ENCODE measurements around the gene OGDH.

The OGDH gene

GRCh38 chr7:44622342-44623151 is 16.1 kb downstream of the OGDH start:
- Mint-ChIP-seq H3K9me3 (no peaks in the 10 kb centered on the region), H3K4me1 (peaks cover 68% of the 10 kb centered on the region), H3K4me3 (peak overlapping the region; percentile 40), H3K36me3 (peaks cover 25% of the 10 kb centered on the region), H3K27me3 (no peaks in the 10 kb centered on the region), H3K27ac (peak overlapping the region; percentile 83)
- ATAC-seq: peak; percentile 83

- H3K27me3 Mint-ChIP-seq: no peaks in the 10 kb centered on the region
- no peaks in the 10 kb centered on the region for H3K9me3 Mint-ChIP-seq
- H3K27ac Mint-ChIP-seq: peak overlapping the region; percentile 83
- no peak overlapping the region for H3K4me3 Mint-ChIP-seq
- no peak for ATAC-seq
- H3K4me1 Mint-ChIP-seq: peaks cover 59% of the 10 kb centered on the region
- H3K36me3 Mint-ChIP-seq: peaks cover 22% of the 10 kb centered on the region
Measured at GRCh38 chr7:44624318-44624717, 17.9 kb downstream of the OGDH start.

GRCh38 chr7:44625526-44626471 is 19.4 kb downstream of the OGDH start:
- Mint-ChIP-seq H3K4me3 (no peak overlapping the region), H3K36me3 (peaks cover 32% of the 10 kb centered on the region), H3K27me3 (no peaks in the 10 kb centered on the region), H3K4me1 (peaks cover 64% of the 10 kb centered on the region), H3K9me3 (no peaks in the 10 kb centered on the region), H3K27ac (peak overlapping the region; percentile 83)
- ATAC-seq: no peak

GRCh38 chr7:44626620-44627019 is 20.2 kb downstream of the OGDH start:
- Mint-ChIP-seq H3K9me3 (no peaks in the 10 kb centered on the region), H3K4me3 (no peak overlapping the region), H3K4me1 (peaks cover 64% of the 10 kb centered on the region), H3K27me3 (no peaks in the 10 kb centered on the region), H3K36me3 (peaks cover 28% of the 10 kb centered on the region), H3K27ac (no peak overlapping the region)
- no peak for ATAC-seq

GRCh38 chr7:44629829-44630522 is 23.5 kb downstream of the OGDH start:
- peaks cover 60% of the 10 kb centered on the region for H3K4me1 Mint-ChIP-seq
- peak overlapping the region; percentile 57 for H3K4me3 Mint-ChIP-seq
- peak; percentile 74 for ATAC-seq
- H3K9me3 Mint-ChIP-seq: no peaks in the 10 kb centered on the region
- H3K27ac Mint-ChIP-seq: peak overlapping the region; percentile 96
- H3K36me3 Mint-ChIP-seq: peaks cover 28% of the 10 kb centered on the region
- H3K27me3 Mint-ChIP-seq: no peaks in the 10 kb centered on the region

- ATAC-seq: no peak
- Mint-ChIP-seq H3K27me3 (no peaks in the 10 kb centered on the region), H3K9me3 (no peaks in the 10 kb centered on the region), H3K4me1 (peaks cover 69% of the 10 kb centered on the region), H3K36me3 (peaks cover 28% of the 10 kb centered on the region), H3K4me3 (no peak overlapping the region), H3K27ac (peak overlapping the region; percentile 96)
Measured at GRCh38 chr7:44630792-44631457, 24.5 kb downstream of the OGDH start.

DNA sequence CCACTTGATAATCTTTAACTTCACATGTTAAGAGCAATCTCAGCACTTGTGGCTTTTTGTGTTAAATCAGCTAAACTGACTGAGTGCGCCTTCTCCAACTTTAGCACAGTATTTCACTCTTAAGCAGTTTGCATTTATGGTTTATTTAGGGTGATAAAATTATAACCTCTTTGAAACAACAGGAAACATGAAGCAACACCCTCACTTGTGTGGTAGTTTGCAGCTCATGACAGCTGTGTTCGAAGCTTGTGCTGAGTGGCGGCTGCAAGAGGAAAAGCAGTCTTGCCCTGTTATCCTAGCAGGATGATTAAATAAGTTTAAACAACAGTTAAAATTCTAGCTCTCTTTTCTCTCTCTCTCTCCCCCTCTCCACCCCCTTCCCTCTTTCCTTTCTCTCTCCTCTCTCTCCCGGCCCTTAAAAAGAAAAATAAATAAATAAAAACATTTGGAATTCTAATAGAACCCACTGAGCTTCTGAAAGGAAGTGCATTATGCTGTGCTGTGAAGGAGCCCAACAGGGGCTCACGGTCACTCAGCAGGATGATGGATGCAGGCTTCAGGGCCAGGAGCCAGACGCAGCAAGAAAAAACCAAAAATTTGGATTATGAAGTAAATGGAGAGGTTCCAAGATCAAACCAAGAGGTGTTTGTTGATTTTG is 25.2 kb downstream of the OGDH start:
- no peak for ATAC-seq
- peaks cover 76% of the 10 kb centered on the region for H3K4me1 Mint-ChIP-seq
- peaks cover 28% of the 10 kb centered on the region for H3K36me3 Mint-ChIP-seq
- H3K27ac Mint-ChIP-seq: peak overlapping the region; percentile 96
- no peaks in the 10 kb centered on the region for H3K9me3 Mint-ChIP-seq
- H3K27me3 Mint-ChIP-seq: no peaks in the 10 kb centered on the region
- H3K4me3 Mint-ChIP-seq: peak overlapping the region; percentile 44

- Mint-ChIP-seq H3K4me3 (no peak overlapping the region), H3K4me1 (peaks cover 82% of the 10 kb centered on the region), H3K27ac (peak overlapping the region; percentile 96), H3K9me3 (no peaks in the 10 kb centered on the region), H3K36me3 (peaks cover 32% of the 10 kb centered on the region), H3K27me3 (no peaks in the 10 kb centered on the region)
- ATAC-seq: no peak
Measured at GRCh38 chr7:44632196-44632595, 25.8 kb downstream of the OGDH start.

GRCh38 chr7:44633254-44634186 is 27.1 kb downstream of the OGDH start:
- peaks cover 93% of the 10 kb centered on the region for H3K4me1 Mint-ChIP-seq
- peak; percentile 90 for ATAC-seq
- H3K9me3 Mint-ChIP-seq: no peaks in the 10 kb centered on the region
- peak overlapping the region; percentile 41 for H3K4me3 Mint-ChIP-seq
- peaks cover 34% of the 10 kb centered on the region for H3K36me3 Mint-ChIP-seq
- H3K27ac Mint-ChIP-seq: peak overlapping the region; percentile 96
- H3K27me3 Mint-ChIP-seq: no peaks in the 10 kb centered on the region

GRCh38 chr7:44634187-44634838 is 27.9 kb downstream of the OGDH start:
- Mint-ChIP-seq H3K4me3 (peak overlapping the region; percentile 15), H3K36me3 (peaks cover 26% of the 10 kb centered on the region)
- ATAC-seq: no peak

DNA sequence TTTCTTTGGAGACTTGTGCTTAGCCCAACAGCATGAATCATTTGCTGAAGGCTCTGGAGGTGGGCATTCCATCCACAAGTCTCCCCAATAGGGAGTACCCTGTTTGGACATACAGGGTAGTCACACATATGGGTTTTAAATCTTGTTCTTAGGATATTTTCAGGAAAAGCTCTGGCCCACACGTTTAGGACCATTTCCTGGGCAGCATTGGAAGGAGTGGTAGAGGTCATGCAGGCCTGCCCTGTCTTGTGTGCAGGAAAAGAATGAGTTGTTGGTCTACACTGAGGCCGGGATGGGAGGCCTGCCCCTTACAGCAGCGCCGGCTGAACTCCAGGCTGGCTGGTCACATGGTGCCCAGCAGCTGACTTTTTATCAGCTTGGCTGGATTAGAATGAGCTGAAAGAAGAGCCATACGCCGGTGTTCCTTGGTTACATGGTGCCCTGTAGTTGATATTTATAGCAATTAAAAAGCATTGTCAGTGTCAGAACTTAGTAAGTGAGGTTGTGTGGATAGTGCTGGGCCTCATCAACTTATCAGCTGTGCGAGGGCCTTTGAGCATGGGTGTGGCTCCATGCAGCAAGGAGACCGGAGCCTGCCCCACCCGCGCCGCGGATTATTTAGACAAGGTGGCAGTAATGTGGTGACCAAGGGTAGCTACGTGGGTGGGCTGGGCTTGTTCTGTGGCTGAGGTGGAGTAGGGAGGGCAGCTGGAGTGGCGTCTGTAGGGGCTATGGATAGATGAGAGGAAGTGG is 28.6 kb downstream of the OGDH start:
- peaks cover 93% of the 10 kb centered on the region for H3K4me1 Mint-ChIP-seq
- peak overlapping the region; percentile 96 for H3K27ac Mint-ChIP-seq
- no peaks in the 10 kb centered on the region for H3K27me3 Mint-ChIP-seq
- H3K4me3 Mint-ChIP-seq: no peak overlapping the region
- H3K36me3 Mint-ChIP-seq: peaks cover 19% of the 10 kb centered on the region
- no peaks in the 10 kb centered on the region for H3K9me3 Mint-ChIP-seq
- no peak for ATAC-seq

More at GRCh38 chr7:44634187-44634838, 27.9 kb downstream of the OGDH start:
- H3K27me3 Mint-ChIP-seq: no peaks in the 10 kb centered on the region
- H3K9me3 Mint-ChIP-seq: no peaks in the 10 kb centered on the region
- peak overlapping the region; percentile 96 for H3K27ac Mint-ChIP-seq
- H3K4me1 Mint-ChIP-seq: peaks cover 93% of the 10 kb centered on the region

GRCh38 chr7:44636041-44636584 is 29.7 kb downstream of the OGDH start:
- Mint-ChIP-seq H3K4me3 (no peak overlapping the region), H3K36me3 (peaks cover 15% of the 10 kb centered on the region)
- ATAC-seq: no peak

More at GRCh38 chr7:44636041-44636584, 29.7 kb downstream of the OGDH start:
- peak overlapping the region; percentile 96 for H3K27ac Mint-ChIP-seq
- peaks cover 89% of the 10 kb centered on the region for H3K4me1 Mint-ChIP-seq
- no peaks in the 10 kb centered on the region for H3K27me3 Mint-ChIP-seq
- no peaks in the 10 kb centered on the region for H3K9me3 Mint-ChIP-seq

Measured in stimulated activated memory B cell treated with anti-CD40 and anti-IgM and Interleukin-4, amounts not matched to agents 10 μg/mL and 1 μg/mL and 100 μg/mL, for 72 hours (primary cell).